NCI-H1092 (cell line): ENCODE results near the gene FBXO44.

Experiments
- DNase-seq: peaks from one replicate; lab custom pipeline; 2025; lab: John Stamatoyannopoulos, UW

FBXO44 gene

GRCh38 chr1:11640101-11640500 lies 14.6 kb upstream of the FBXO44 start:
- DNase-seq, result no peak

GRCh38 chr1:11640944-11641343 lies 13.7 kb upstream of the FBXO44 start:
- no peak for DNase-seq

- no peak for DNase-seq
These were observed 12.8 kb upstream of the FBXO44 start for GRCh38 chr1:11641776-11642305.

- peak; percentile 73 for DNase-seq
These were observed 12.2 kb upstream of the FBXO44 start for GRCh38 chr1:11642418-11643017.

GRCh38 chr1:11643782-11644181 lies 10.9 kb upstream of the FBXO44 start:
- no peak for DNase-seq

GRCh38 chr1:11645270-11645669 lies 9.4 kb upstream of the FBXO44 start:
- DNase-seq, result no peak

GRCh38 chr1:11645670-11646265 lies 8.9 kb upstream of the FBXO44 start:
- DNase-seq, result peak; percentile 80

GRCh38 chr1:11646317-11646716 lies 8.4 kb upstream of the FBXO44 start:
- no peak for DNase-seq

GRCh38 chr1:11647333-11647732 lies 7.3 kb upstream of the FBXO44 start:
- DNase-seq, result no peak

- no peak for DNase-seq
These were observed 6.6 kb upstream of the FBXO44 start for GRCh38 chr1:11648039-11648438.

- DNase-seq, result no peak
These were observed 5.9 kb upstream of the FBXO44 start for GRCh38 chr1:11648732-11649158.

GRCh38 chr1:11649237-11649623 lies 5.4 kb upstream of the FBXO44 start:
- no peak for DNase-seq

GRCh38 chr1:11649624-11650330 lies 4.9 kb upstream of the FBXO44 start:
- no peak for DNase-seq

- peak; percentile 79 for DNase-seq
These were observed 4.2 kb upstream of the FBXO44 start for GRCh38 chr1:11650331-11650991.

GRCh38 chr1:11651017-11651416 lies 3.7 kb upstream of the FBXO44 start:
- DNase-seq, result no peak

- DNase-seq, result no peak
These were observed 2.4 kb upstream of the FBXO44 start for GRCh38 chr1:11652203-11652780.

- DNase-seq, result no peak
These were observed 1.4 kb upstream of the FBXO44 start for GRCh38 chr1:11653101-11653860.

GRCh38 chr1:11653861-11654136 lies 878 bp upstream of the FBXO44 start:
- no peak for DNase-seq

- no peak for DNase-seq
These were observed 497 bp downstream of the FBXO44 start for GRCh38 chr1:11654939-11655808.

GRCh38 chr1:11657654-11658053 lies 3.0 kb downstream of the FBXO44 start:
- no peak for DNase-seq

- DNase-seq, result no peak
These were observed 3.9 kb downstream of the FBXO44 start for GRCh38 chr1:11658542-11658941.
